H1 (cell line): Measurements from ENCODE around the gene EWSR1. TPM values are rescaled to one million over a fixed set of nuclear protein-coding genes. Genes with fewer than 3 reads are reported as not detected.

Experiments
- CTCF ChIA-PET: fragments of 300-600 bp; sonication (Branson Sonifier 250); formaldehyde crosslinking; loops from one replicate; lab custom pipeline; 2021; ENCODE audit not compliant: partially characterized antibody; lab: Charles Lee
- POLR2A ChIA-PET: fragments of 300-600 bp; sonication (Branson Sonifier 250); formaldehyde crosslinking; loops from one replicate; lab custom pipeline; 2021; ENCODE audit warnings: inconsistent platforms; ENCODE audit not compliant: partially characterized antibody; lab: Charles Lee
- DNase-seq, 2 experiments: peaks; one replicate each; pipeline versions ENCODE4 v3.0.0 to v3.0.0-alpha.2; 2010 to 2022; ENCODE audit warnings: low spot score in 2 of 2, low read depth in 1 of 2, mixed read lengths in 1 of 2
- FAIRE-seq: peaks from 2 replicates; lab custom pipeline; 2011; peaks lifted over from hg19 to GRCh38; lab: Jason Lieb, UNC
- H2AFZ ChIP-seq: 2 replicates; pipeline ENCODE4 v1.8.1; 2012; ENCODE audit warnings: low read length, inconsistent platforms
- H2AK5ac ChIP-seq: 2 replicates; pipeline ENCODE4 v1.6.1; 2013; ENCODE audit warnings: low read depth, low read length
- H2BK120ac ChIP-seq: replicated peaks from 2 replicates; pipeline ENCODE3; 2013; ENCODE audit warnings: low read depth, low read length, inconsistent platforms
- H2BK12ac ChIP-seq: 2 replicates; pipeline ENCODE4 v1.6.1; 2013; ENCODE audit warnings: low read depth, low read length
- H2BK15ac ChIP-seq: 2 replicates; pipeline ENCODE4 v1.6.1; 2013; ENCODE audit warnings: low read length
- H2BK20ac ChIP-seq: 2 replicates; pipeline ENCODE4 v1.6.1; 2013; ENCODE audit warnings: low read length
- H2BK5ac ChIP-seq: 2 replicates; pipeline ENCODE4 v1.6.1; 2013; ENCODE audit warnings: low read depth, low read length
- H3K14ac ChIP-seq: 2 replicates; pipeline ENCODE4 v1.6.1; 2013; ENCODE audit warnings: inconsistent platforms; ENCODE audit not compliant: insufficient read length
- H3K18ac ChIP-seq: 2 replicates; pipeline ENCODE4 v1.6.1; 2013; ENCODE audit warnings: low read length; ENCODE audit errors: extremely low read depth
- H3K23ac ChIP-seq: 2 replicates; pipeline ENCODE4 v1.6.1; 2013; ENCODE audit warnings: inconsistent platforms; ENCODE audit not compliant: insufficient read length
- H3K23me2 ChIP-seq: 2 replicates; pipeline ENCODE4 v1.6.1; 2013; ENCODE audit warnings: low read depth, low read length
- H3K27ac ChIP-seq: 2 replicates; pipeline ENCODE4 v1.6.1; 2011; ENCODE audit warnings: low read depth, low read length, inconsistent platforms
- H3K27me3 ChIP-seq, 4 experiments: replicated peaks in 1 of 4; 1 replicate in 1 of 4; 2 replicates in 3 of 4; pipeline versions ENCODE4 v1.6.1 to v1.8.1; 2011 to 2013; ENCODE audit warnings: low read length in 3 of 4, mild to moderate bottlenecking in 3 of 4, inconsistent platforms in 2 of 4, mixed read lengths in 2 of 4, moderate library complexity in 1 of 4; ENCODE audit not compliant: control insufficient read depth in 3 of 4, insufficient read depth in 3 of 4; ENCODE audit errors: extremely low read depth in 1 of 4
- H3K36me3 ChIP-seq, 4 experiments: 2 replicates each; pipeline versions ENCODE4 v1.6.1 to v1.8.1; 2011 to 2013; ENCODE audit warnings: mild to moderate bottlenecking in 4 of 4, low read length in 3 of 4, moderate library complexity in 2 of 4, control low read depth in 1 of 4, inconsistent platforms in 1 of 4; ENCODE audit not compliant: insufficient read depth in 4 of 4, control insufficient read depth in 2 of 4
- H3K4ac ChIP-seq: replicated peaks from 2 replicates; pipeline ENCODE3; 2013; ENCODE audit warnings: low read length, low read depth, mixed read lengths, inconsistent platforms; ENCODE audit not compliant: insufficient read length
- H3K4me1 ChIP-seq, 4 experiments: replicated peaks in 1 of 4; 1 replicate in 1 of 4; 2 replicates in 3 of 4; pipeline versions ENCODE4 v1.6.1 to v1.8.1; 2011 to 2013; ENCODE audit warnings: low read length in 3 of 4, inconsistent platforms in 2 of 4, mixed read lengths in 1 of 4; ENCODE audit not compliant: insufficient read depth in 4 of 4, control insufficient read depth in 3 of 4
- H3K4me2 ChIP-seq, 2 experiments: 2 replicates each; pipeline versions ENCODE4 v1.6.1 to v1.8.1; 2011 to 2013; ENCODE audit warnings: low read depth in 2 of 2, low read length in 2 of 2, control low read depth in 1 of 2, inconsistent platforms in 1 of 2, mild to moderate bottlenecking in 1 of 2; ENCODE audit not compliant: insufficient read depth in 1 of 2
- H3K4me3 ChIP-seq, 4 experiments: fragments of 200-600, 300-600 bp in 1 of 4; sonication (generic), shearing (Covaris generic), sonication (Bioruptor Twin) in 1 of 4; 2 replicates each; pipeline versions ENCODE4 v1.5.1 to v1.8.1; 2011 to 2016; ENCODE audit warnings: low read length in 4 of 4, low read depth in 3 of 4, control low read depth in 2 of 4, inconsistent platforms in 2 of 4, mild to moderate bottlenecking in 2 of 4, mixed read lengths in 1 of 4, moderate library complexity in 1 of 4; ENCODE audit not compliant: insufficient read depth in 2 of 4; ENCODE audit errors: extremely low read depth in 1 of 4
- H3K56ac ChIP-seq: replicated peaks from 2 replicates; pipeline ENCODE3; 2013; ENCODE audit warnings: low read depth, mild to moderate bottlenecking, mixed read lengths, low read length, inconsistent platforms; ENCODE audit not compliant: insufficient read length
- H3K79me1 ChIP-seq: 2 replicates; pipeline ENCODE4 v1.6.1; 2013; ENCODE audit warnings: low read depth, low read length, control low read depth
- H3K79me2 ChIP-seq, 2 experiments: 2 replicates each; pipeline versions ENCODE4 v1.6.1 to v1.8.1; 2012 to 2013; ENCODE audit warnings: low read length in 2 of 2, mild to moderate bottlenecking in 2 of 2, inconsistent platforms in 1 of 2; ENCODE audit not compliant: insufficient read depth in 2 of 2, control insufficient read depth in 1 of 2
- H3K9ac ChIP-seq, 4 experiments: replicated peaks in 1 of 4; 1 replicate in 1 of 4; 2 replicates in 3 of 4; pipeline versions ENCODE4 v1.6.1 to v1.8.1; 2011 to 2013; ENCODE audit warnings: low read depth in 3 of 4, low read length in 3 of 4, control low read depth in 2 of 4, mild to moderate bottlenecking in 2 of 4, moderate library complexity in 2 of 4, inconsistent platforms in 1 of 4; ENCODE audit errors: extremely low read depth in 1 of 4
- H3K9me3 ChIP-seq, 2 experiments: 2 replicates each; pipeline versions ENCODE4 v1.6.1 to v1.8.1; 2012 to 2013; ENCODE audit warnings: mild to moderate bottlenecking in 2 of 2, moderate library complexity in 2 of 2, control low read depth in 1 of 2, inconsistent platforms in 1 of 2, low read depth in 1 of 2, low read length in 1 of 2, mixed read lengths in 1 of 2; ENCODE audit not compliant: insufficient read depth in 2 of 2
- H4K20me1 ChIP-seq, 2 experiments: replicated peaks in 1 of 2; 2 replicates each; pipeline versions ENCODE3 to v1.8.1; 2011 to 2013; ENCODE audit warnings: inconsistent platforms in 2 of 2, low read length in 2 of 2, mild to moderate bottlenecking in 1 of 2; ENCODE audit not compliant: insufficient read depth in 2 of 2, control insufficient read depth in 1 of 2
- H4K5ac ChIP-seq: 2 replicates; pipeline ENCODE4 v1.6.1; 2013; ENCODE audit warnings: low read length, low read depth, mixed read lengths, inconsistent platforms; ENCODE audit not compliant: insufficient read length
- H4K8ac ChIP-seq: 2 replicates; pipeline ENCODE4 v1.8.0; 2013; ENCODE audit warnings: mild to moderate bottlenecking, moderate library complexity, low read length, inconsistent platforms; ENCODE audit not compliant: insufficient read depth; ENCODE audit errors: extremely low read depth
- H4K91ac ChIP-seq: replicated peaks from 2 replicates; pipeline ENCODE3; 2013; ENCODE audit warnings: low read length, mixed read lengths, inconsistent platforms; ENCODE audit not compliant: insufficient read length
- CHD1 ChIP-seq: IDR thresholded peaks from 2 replicates; pipeline ENCODE4 v1.6.1; 2012; ENCODE audit warnings: low read depth, low read length, improper control_type of control experiment
- CTBP2 ChIP-seq: IDR thresholded peaks from 2 replicates; pipeline ENCODE4 v1.7.0; 2011; ENCODE audit warnings: borderline replicate concordance, mild to moderate bottlenecking, moderate library complexity, mixed read lengths, low read length; ENCODE audit not compliant: insufficient read depth, insufficient read length
- CTCF ChIP-seq, 3 experiments: IDR thresholded peaks; 1 replicate in 2 of 3; 2 replicates in 1 of 3; pipeline versions ENCODE4 v1.5.1 to v1.6.1; 2011; ENCODE audit warnings: low read length in 3 of 3, mild to moderate bottlenecking in 3 of 3, inconsistent platforms in 2 of 3, low read depth in 1 of 3, moderate library complexity in 1 of 3; ENCODE audit not compliant: insufficient read depth in 1 of 3; ENCODE audit errors: control extremely low read depth in 1 of 3
- GABPA ChIP-seq: IDR thresholded peaks from 2 replicates; pipeline ENCODE4 v1.6.1; 2011; ENCODE audit warnings: mild to moderate bottlenecking, low read length, moderate library complexity, borderline replicate concordance; ENCODE audit not compliant: insufficient read depth
- HDAC6 ChIP-seq: IDR thresholded peaks from one replicate; pipeline ENCODE4 v1.7.1; 2012; ENCODE audit warnings: low read depth, mild to moderate bottlenecking, inconsistent platforms, low read length, moderate library complexity
- KDM4A ChIP-seq: IDR thresholded peaks from one replicate; pipeline ENCODE4 v1.7.1; 2012; ENCODE audit warnings: low read depth, mild to moderate bottlenecking, moderate library complexity, low read length, inconsistent platforms; ENCODE audit not compliant: severe bottlenecking
- PHF8 ChIP-seq: fragments of 200-600 bp; sonication (generic); conservative IDR thresholded peaks from 2 replicates; pipeline ENCODE4 v1.7.1; 2012; ENCODE audit warnings: low read depth, mild to moderate bottlenecking, inconsistent platforms, low read length, moderate library complexity
- RNF2 ChIP-seq: fragments of 200-900, 300-1000 bp; sonication (generic); IDR thresholded peaks from 2 replicates; pipeline ENCODE4 v1.7.1; 2016; ENCODE audit warnings: borderline replicate concordance, low read depth, mild to moderate bottlenecking, antibody characterized with exemption, low read length; ENCODE audit not compliant: poor library complexity, severe bottlenecking; ENCODE audit errors: missing control alignments
- SRF ChIP-seq: IDR thresholded peaks from 2 replicates; pipeline ENCODE4 v1.6.1; 2011; ENCODE audit warnings: mild to moderate bottlenecking, low read depth, low read length, moderate library complexity
- SUZ12 ChIP-seq: fragments of 200-600 bp; sonication (generic); IDR thresholded peaks from 2 replicates; pipeline ENCODE4 v1.6.1; 2012; ENCODE audit warnings: mild to moderate bottlenecking, inconsistent platforms, low read length, moderate library complexity, mixed read lengths
- WGBS, 2 experiments: shearing (Covaris generic) in 1 of 2; methylation state at CpG; one replicate each; pipeline versions ENCODE4 v1.1.6 to v1.1.7; 2013 to 2015; ENCODE audit warnings: low lambda C conversion rate in 2 of 2, mixed read lengths in 2 of 2, inconsistent platforms in 1 of 2, low coverage in 1 of 2, missing lambda C conversion rate in 1 of 2; ENCODE audit not compliant: insufficient replicate concordance in 2 of 2, insufficient coverage in 1 of 2, insufficient read length in 1 of 2; ENCODE audit errors: extremely low coverage in 1 of 2, missing lambda C conversion rate in 1 of 2; 5-methylcytosine and 5-hydroxymethylcytosine counted together
- polyA plus RNA-seq, 7 experiments: library from polyadenylated mRNA; depleted of rRNA in 3 of 7; stranded (reverse) in 5 of 7; unstranded in 2 of 7; fragments of >200 nt in 5 of 7; fragments of 200-250 nt in 2 of 7; gene quantifications; 1 replicate in 5 of 7; 2 replicates in 1 of 7; 4 replicates in 1 of 7; pipeline versions ENCODE4 v1.2.1 to v1.2.3, GENCODE V29; 2011 to 2013; ENCODE audit warnings: missing spikeins in 2 of 7, mixed read lengths in 2 of 7
- total RNA-seq: library from RNA; stranded (reverse); fragmentation: NEBNext Ultra II Directional; extraction: Animal tissue kit (Norgen Biotek cat#: 25700); gene quantifications from 2 replicates; pipeline ENCODE4 v1.2.1, GENCODE V29; 2021

EWSR1 gene
- total and polyA plus RNA-seq, 2 of the 8 experiments (the other 6 are each of a cell fraction or from before 2014, with no cell fraction given) = 387 to 930 TPM

- no peak overlapping the region for H2BK120ac ChIP-seq
- no peak overlapping the region for H4K91ac ChIP-seq
- H3K18ac ChIP-seq = no peak overlapping the region
- no peaks in the 10 kb centered on the region for H3K23me2 ChIP-seq
- no peak overlapping the region for H2BK15ac ChIP-seq
- no peak overlapping the region for H2BK20ac ChIP-seq
- POLR2A ChIA-PET = interaction anchor here (1.2 to 8.6 kb wide), 2 partner anchors 9 to 15 kb away, joined by 4 to 139 read pairs; partner anchors contain the start of genes EWSR1 and RHBDD3
- no peak overlapping the region for H4K5ac ChIP-seq
- no peak overlapping the region for H2AFZ ChIP-seq
- FAIRE-seq (no peak), DNase-seq (no peak)
- H3K36me3 ChIP-seq = no peaks in the 10 kb centered on the region
- H2BK5ac ChIP-seq = no peak overlapping the region
- H3K4me1 ChIP-seq = peaks cover 0 to 6% (median 0%) of the 10 kb centered on the region in 4 experiments; a peak in 2 of 7 replicates
- no peak overlapping the region for H2AK5ac ChIP-seq
- WGBS, 2 experiments = 76% methylated on average over 4 of the region's 4 CpGs; no CpG with 5 or more reads in 1 of the 2 experiments
- H2BK12ac ChIP-seq = no peak overlapping the region
- no peaks in the 10 kb centered on the region; the same call in 1 of the 2 replicates for H3K79me1 ChIP-seq
- H3K23ac ChIP-seq = no peak overlapping the region
- CTCF ChIA-PET = interaction anchor here (0.6 to 4.6 kb wide), 4 partner anchors 9 to 421 kb away, joined by 3 to 34 read pairs (median 4); no protein-coding TSS in a partner anchor
- no peak overlapping the region for H3K56ac ChIP-seq
- no peaks in the 10 kb centered on the region for H3K79me2 ChIP-seq
- H3K27me3 ChIP-seq = no peaks in the 10 kb centered on the region
- H3K4me2 ChIP-seq = no peak overlapping the region
- no peak overlapping the region for H3K14ac ChIP-seq
- H3K9me3 ChIP-seq = no peaks in the 10 kb centered on the region
- no peak overlapping the region for H3K27ac ChIP-seq
- H4K8ac ChIP-seq = no peak overlapping the region; the same call in 1 of the 2 replicates
- H4K20me1 ChIP-seq = peaks cover 3 to 10% of the 10 kb centered on the region in 2 experiments
- no peak overlapping the region for H3K4ac ChIP-seq
- H3K4me3 ChIP-seq = no peak overlapping the region
- H3K9ac ChIP-seq = no peak overlapping the region
- TF ChIP-seq CHD1 = no peak
- TF ChIP-seq RNF2 = no peak
- TF ChIP-seq PHF8 = no peak
- no peak for TF ChIP-seq GABPA
- no peak for TF ChIP-seq HDAC6
- no peak for TF ChIP-seq KDM4A
- no peak for TF ChIP-seq SRF
- TF ChIP-seq CTBP2 = no peak
- TF ChIP-seq CTCF (IDR thresholded peaks at IDR 0.05; ENCODE audit: control extremely low read depth in 1 of 3, insufficient read depth in 1 of 3, low read depth in 1 of 3, low read length in 3 of 3) = no peak
- no peak for TF ChIP-seq SUZ12
Observed at GRCh38 chr22:29254286-29254660, 13.8 kb upstream of the EWSR1 start.
